ENCODE measurements around the gene C1orf35.

C1orf35 gene

GRCh38 chr1:228102791-228103620 is at the start of gene C1orf35:
Gene C1orf35, minus strand, starts transcription at chr1:228103325. Its CDS starts 98 bp downstream, at chr1:228103227.
- Mint-ChIP-seq H3K4me1 (ENCODE audit: low read depth) (peaks cover 77% of the 10 kb centered on the region), H3K4me3 (peak within 1 kb of the TSS; percentile 96), H3K36me3 (ENCODE audit: low read depth) (peaks cover 65% of the 10 kb centered on the region), H3K9me3 (no peaks in the 10 kb centered on the region), H3K27ac (peak within 1 kb of the TSS; percentile 89), H3K27me3 (no peaks in the 10 kb centered on the region)
- intact Hi-C loops (cut with micrococcal nuclease) = loop anchor here (2.0 to 10.0 kb wide), 3 partner anchors 18 to 382 kb away; partner anchors contain the start of genes RNF187 and TRIM11

GRCh38 chr1:228152918-228153258 is 49.8 kb upstream of the C1orf35 start:
- Mint-ChIP-seq H3K36me3 (ENCODE audit: low read depth) (peaks cover 31% of the 10 kb centered on the region), H3K27ac (peak overlapping the region; percentile 24), H3K4me3 (no peak overlapping the region), H3K27me3 (peaks cover 8% of the 10 kb centered on the region), H3K4me1 (ENCODE audit: low read depth) (peaks cover 12% of the 10 kb centered on the region), H3K9me3 (no peaks in the 10 kb centered on the region)
- intact Hi-C loops (cut with micrococcal nuclease) = no loop called here

GRCh38 chr1:228152097-228152917 is 49.2 kb upstream of the C1orf35 start:
- Mint-ChIP-seq H3K27me3 (peaks cover 7% of the 10 kb centered on the region), H3K36me3 (ENCODE audit: low read depth) (peaks cover 37% of the 10 kb centered on the region), H3K4me1 (ENCODE audit: low read depth) (peaks cover 12% of the 10 kb centered on the region), H3K27ac (peak overlapping the region; percentile 24), H3K9me3 (no peaks in the 10 kb centered on the region), H3K4me3 (no peak overlapping the region)
- intact Hi-C loops (cut with micrococcal nuclease) = no loop called here

- Mint-ChIP-seq H3K4me3 (no peak overlapping the region), H3K27ac (no peak overlapping the region), H3K36me3 (ENCODE audit: low read depth) (peaks cover 47% of the 10 kb centered on the region), H3K27me3 (no peaks in the 10 kb centered on the region), H3K9me3 (no peaks in the 10 kb centered on the region), H3K4me1 (ENCODE audit: low read depth) (peaks cover 12% of the 10 kb centered on the region)
- intact Hi-C loops (cut with micrococcal nuclease) = no loop called here
Measured at GRCh38 chr1:228151180-228151925, 48.2 kb upstream of the C1orf35 start.

GRCh38 chr1:228150461-228151179 is 47.5 kb upstream of the C1orf35 start:
- H3K36me3 Mint-ChIP-seq (ENCODE audit: low read depth) = peaks cover 54% of the 10 kb centered on the region
- no peak overlapping the region for H3K27ac Mint-ChIP-seq
- no peak overlapping the region for H3K4me3 Mint-ChIP-seq
- intact Hi-C loops (cut with micrococcal nuclease) = no loop called here
- peaks cover 9% of the 10 kb centered on the region for H3K4me1 Mint-ChIP-seq (ENCODE audit: low read depth)
- H3K9me3 Mint-ChIP-seq = no peaks in the 10 kb centered on the region
- H3K27me3 Mint-ChIP-seq = no peaks in the 10 kb centered on the region

- no peak overlapping the region for H3K27ac Mint-ChIP-seq
Measured at GRCh38 chr1:228150120-228150460, 47.0 kb upstream of the C1orf35 start.

GRCh38 chr1:228149406-228150119 is 46.4 kb upstream of the C1orf35 start, which contains the start of gene GJC2:
Gene GJC2, plus strand, starts transcription at chr1:228149930. Its CDS starts 7,829 bp downstream, at chr1:228157759.
- Mint-ChIP-seq H3K27ac (no peak within 1 kb of the TSS), H3K4me1 (ENCODE audit: low read depth) (no peaks in the 10 kb centered on the region)
- intact Hi-C loops (cut with micrococcal nuclease) = no loop called here

More at GRCh38 chr1:228150120-228150460, 47.0 kb upstream of the C1orf35 start:
- Mint-ChIP-seq H3K9me3 (no peaks in the 10 kb centered on the region), H3K4me1 (ENCODE audit: low read depth) (peaks cover 4% of the 10 kb centered on the region), H3K27me3 (no peaks in the 10 kb centered on the region), H3K4me3 (no peak overlapping the region), H3K36me3 (ENCODE audit: low read depth) (peaks cover 59% of the 10 kb centered on the region)
- intact Hi-C loops (cut with micrococcal nuclease) = no loop called here

GRCh38 chr1:228148935-228149405 is 45.8 kb upstream of the C1orf35 start:
- Mint-ChIP-seq H3K4me1 (ENCODE audit: low read depth) (peaks cover 3% of the 10 kb centered on the region), H3K36me3 (ENCODE audit: low read depth) (peaks cover 70% of the 10 kb centered on the region), H3K9me3 (no peaks in the 10 kb centered on the region), H3K4me3 (no peak overlapping the region), H3K27ac (no peak overlapping the region), H3K27me3 (no peaks in the 10 kb centered on the region)
- intact Hi-C loops (cut with micrococcal nuclease) = no loop called here

More at GRCh38 chr1:228149406-228150119, 46.4 kb upstream of the C1orf35 start, which contains the start of gene GJC2:
- H3K27me3 Mint-ChIP-seq = no peaks in the 10 kb centered on the region
- H3K36me3 Mint-ChIP-seq (ENCODE audit: low read depth) = peaks cover 65% of the 10 kb centered on the region
- no peaks in the 10 kb centered on the region for H3K9me3 Mint-ChIP-seq
- H3K4me3 Mint-ChIP-seq = no peak within 1 kb of the TSS

GRCh38 chr1:228148196-228148861 is 45.2 kb upstream of the C1orf35 start:
- no peak overlapping the region for H3K4me3 Mint-ChIP-seq
- no peaks in the 10 kb centered on the region for H3K9me3 Mint-ChIP-seq
- no peaks in the 10 kb centered on the region for H3K27me3 Mint-ChIP-seq
- peaks cover 76% of the 10 kb centered on the region for H3K36me3 Mint-ChIP-seq (ENCODE audit: low read depth)
- intact Hi-C loops (cut with micrococcal nuclease) = no loop called here
- H3K27ac Mint-ChIP-seq = no peak overlapping the region
- H3K4me1 Mint-ChIP-seq (ENCODE audit: low read depth) = peaks cover 10% of the 10 kb centered on the region

- no peak overlapping the region for H3K4me3 Mint-ChIP-seq
- no peaks in the 10 kb centered on the region for H3K27me3 Mint-ChIP-seq
- H3K9me3 Mint-ChIP-seq = no peaks in the 10 kb centered on the region
- H3K36me3 Mint-ChIP-seq (ENCODE audit: low read depth) = peaks cover 82% of the 10 kb centered on the region
- no peak overlapping the region for H3K27ac Mint-ChIP-seq
- intact Hi-C loops (cut with micrococcal nuclease) = no loop called here
- peaks cover 15% of the 10 kb centered on the region for H3K4me1 Mint-ChIP-seq (ENCODE audit: low read depth)
Measured at GRCh38 chr1:228147768-228148167, 44.6 kb upstream of the C1orf35 start.

- Mint-ChIP-seq H3K4me3 (no peak overlapping the region), H3K36me3 (ENCODE audit: low read depth) (peaks cover 87% of the 10 kb centered on the region), H3K9me3 (no peaks in the 10 kb centered on the region), H3K27me3 (no peaks in the 10 kb centered on the region), H3K27ac (no peak overlapping the region), H3K4me1 (ENCODE audit: low read depth) (peaks cover 21% of the 10 kb centered on the region)
- intact Hi-C loops (cut with micrococcal nuclease) = no loop called here
Measured at GRCh38 chr1:228147151-228147693, 44.1 kb upstream of the C1orf35 start.
